Measurements from ENCODE around the gene RTRAF.

The RTRAF gene

GRCh38 chr14:52020866-52021717, 31.7 kb downstream of the RTRAF start:
- no peak for DNase-seq (ENCODE audit: low read depth in 2 of 2)

- DNase-seq (ENCODE audit: low read depth in 2 of 2) = no peak
Observed at GRCh38 chr14:52021957-52022600, 32.7 kb downstream of the RTRAF start.

- DNase-seq (ENCODE audit: low read depth in 2 of 2) = no peak
Observed at GRCh38 chr14:52023518-52023917, 34.2 kb downstream of the RTRAF start.

GRCh38 chr14:52025310-52025709, 36.0 kb downstream of the RTRAF start:
- DNase-seq (ENCODE audit: low read depth in 2 of 2) = no peak

GRCh38 chr14:52026017-52026660, 36.8 kb downstream of the RTRAF start:
- DNase-seq (ENCODE audit: low read depth in 2 of 2) = no peak

- no peak for DNase-seq (ENCODE audit: low read depth in 2 of 2)
Observed at GRCh38 chr14:52026901-52027300, 37.6 kb downstream of the RTRAF start.

GRCh38 chr14:52029881-52030280, 40.5 kb downstream of the RTRAF start:
- no peak for DNase-seq (ENCODE audit: low read depth in 2 of 2)

GRCh38 chr14:52031781-52032180, 42.4 kb downstream of the RTRAF start:
- no peak for DNase-seq (ENCODE audit: low read depth in 2 of 2)

GRCh38 chr14:52032204-52032801, 43.0 kb downstream of the RTRAF start:
- no peak for DNase-seq (ENCODE audit: low read depth in 2 of 2)

GRCh38 chr14:52033101-52033642, 43.8 kb downstream of the RTRAF start:
- DNase-seq (ENCODE audit: low read depth in 2 of 2) = no peak

- DNase-seq (ENCODE audit: low read depth in 2 of 2) = no peak
Observed at GRCh38 chr14:52039124-52039815, 49.9 kb downstream of the RTRAF start.

GRCh38 chr14:52040598-52040997, 51.3 kb downstream of the RTRAF start:
- no peak for DNase-seq (ENCODE audit: low read depth in 2 of 2)

GRCh38 chr14:52042371-52043289, 53.3 kb downstream of the RTRAF start:
- no peak for DNase-seq (ENCODE audit: low read depth in 2 of 2)

- no peak for DNase-seq (ENCODE audit: low read depth in 2 of 2)
Observed at GRCh38 chr14:52043690-52044089, 54.3 kb downstream of the RTRAF start.

GRCh38 chr14:52044791-52045522, 55.6 kb downstream of the RTRAF start:
- DNase-seq (ENCODE audit: low read depth in 2 of 2) = no peak

GRCh38 chr14:52046376-52046917, 57.1 kb downstream of the RTRAF start:
- DNase-seq (ENCODE audit: low read depth in 2 of 2) = no peak

- DNase-seq (ENCODE audit: low read depth in 2 of 2) = no peak
Observed at GRCh38 chr14:52048116-52048515, 58.8 kb downstream of the RTRAF start.

GRCh38 chr14:52048641-52049204, 59.4 kb downstream of the RTRAF start:
- DNase-seq (ENCODE audit: low read depth in 2 of 2) = no peak

GRCh38 chr14:52049271-52049670, 59.9 kb downstream of the RTRAF start:
- DNase-seq (ENCODE audit: low read depth in 2 of 2) = no peak
